Activated CD8-positive, alpha-beta memory T cell treated with anti-CD3 and anti-CD28 coated beads for 24 hours (primary cell): ENCODE data around the gene ZC3H4.
"Not testable (repeated sequence)": the region's sequence is repeated elsewhere in the genome, so short reads cannot be mapped to it uniquely, and the experiment has no call there.

Experiments
- DNase-seq: peaks from one replicate; pipeline ENCODE4 v3.0.0-alpha.2; 2020

Gene ZC3H4

GRCh38 chr19:47078351-47078750, 35.2 kb downstream of the ZC3H4 start:
- DNase-seq, result not testable (repeated sequence)

GRCh38 chr19:47075941-47076340, 37.6 kb downstream of the ZC3H4 start:
- no peak for DNase-seq

GRCh38 chr19:47075179-47075810, 38.3 kb downstream of the ZC3H4 start:
- no peak for DNase-seq

- DNase-seq, result no peak
Observed at GRCh38 chr19:47074621-47075020, 39.0 kb downstream of the ZC3H4 start.

GRCh38 chr19:47073574-47073973, 40.0 kb downstream of the ZC3H4 start:
- DNase-seq, result no peak

GRCh38 chr19:47072323-47072722, 41.3 kb downstream of the ZC3H4 start:
- DNase-seq, result no peak

GRCh38 chr19:47071731-47072130, 41.8 kb downstream of the ZC3H4 start:
- no peak for DNase-seq

GRCh38 chr19:47070756-47071155, 42.8 kb downstream of the ZC3H4 start:
- no peak for DNase-seq

GRCh38 chr19:47069795-47070194, 43.8 kb downstream of the ZC3H4 start:
- no peak for DNase-seq

- no peak for DNase-seq
Observed at GRCh38 chr19:47068876-47069406, 44.6 kb downstream of the ZC3H4 start.

- no peak for DNase-seq
Observed at GRCh38 chr19:47068246-47068645, 45.3 kb downstream of the ZC3H4 start.

GRCh38 chr19:47067215-47067847, 46.2 kb downstream of the ZC3H4 start:
- no peak for DNase-seq

GRCh38 chr19:47066376-47067214, 47.0 kb downstream of the ZC3H4 start:
- no peak for DNase-seq

GRCh38 chr19:47065242-47065641, 48.3 kb downstream of the ZC3H4 start:
- no peak for DNase-seq

- no peak for DNase-seq
Observed at GRCh38 chr19:47063874-47064273, 49.7 kb downstream of the ZC3H4 start.

- no peak for DNase-seq
Observed at GRCh38 chr19:47058621-47059022, 55.0 kb downstream of the ZC3H4 start.

- DNase-seq, result no peak
Observed at GRCh38 chr19:47057328-47057727, 56.2 kb downstream of the ZC3H4 start.

- DNase-seq, result no peak
Observed at GRCh38 chr19:47056411-47056810, 57.2 kb downstream of the ZC3H4 start.

GRCh38 chr19:47050562-47050961, 63.0 kb downstream of the ZC3H4 start:
- not testable (repeated sequence) for DNase-seq

- DNase-seq, result no peak
Observed at GRCh38 chr19:47049307-47049700, 64.3 kb downstream of the ZC3H4 start.

- DNase-seq, result peak; percentile 82
Observed at GRCh38 chr19:47047763-47048405, 65.7 kb downstream of the ZC3H4 start.

- no peak for DNase-seq
Observed at GRCh38 chr19:47047272-47047762, 66.3 kb downstream of the ZC3H4 start.

- DNase-seq, result no peak
Observed at GRCh38 chr19:47045867-47046470, 67.6 kb downstream of the ZC3H4 start.
